GM11168 (cell line): ENCODE data around the gene CHSY3.

ENCODE experiments used
- in situ Hi-C: fragments of 300-500 bp; cut with MboI; formaldehyde crosslinking; loops from one replicate; pipeline ENCODE4 v1.12.0; 2022; ENCODE audit warnings: low sequenced_read_pairs; ENCODE audit not compliant: unreplicated experiment

The CHSY3 gene

GRCh38 chr5:129943936-129944335 lies 39.7 kb downstream of the CHSY3 start:
- in situ Hi-C loops = no loop called here

GRCh38 chr5:129945028-129945427 lies 40.8 kb downstream of the CHSY3 start:
- in situ Hi-C loops = no loop called here

GRCh38 chr5:129945774-129946270 lies 41.6 kb downstream of the CHSY3 start:
- in situ Hi-C loops = no loop called here

- in situ Hi-C loops = no loop called here
Measured at GRCh38 chr5:129951039-129951438, 46.8 kb downstream of the CHSY3 start.

- in situ Hi-C loops = no loop called here
Measured at GRCh38 chr5:129958581-129958980, 54.3 kb downstream of the CHSY3 start.

- in situ Hi-C loops = no loop called here
Measured at GRCh38 chr5:129960831-129961230, 56.6 kb downstream of the CHSY3 start.

GRCh38 chr5:129962506-129962905 lies 58.2 kb downstream of the CHSY3 start:
- in situ Hi-C loops = no loop called here

GRCh38 chr5:129963359-129963758 lies 59.1 kb downstream of the CHSY3 start:
- in situ Hi-C loops = no loop called here

GRCh38 chr5:129966071-129966470 lies 61.8 kb downstream of the CHSY3 start:
- in situ Hi-C loops = no loop called here

GRCh38 chr5:129971714-129972113 lies 67.4 kb downstream of the CHSY3 start:
- in situ Hi-C loops = no loop called here

- in situ Hi-C loops = no loop called here
Measured at GRCh38 chr5:129972465-129973141, 68.3 kb downstream of the CHSY3 start.

GRCh38 chr5:129973716-129974426 lies 69.6 kb downstream of the CHSY3 start:
- in situ Hi-C loops = no loop called here

GRCh38 chr5:129977810-129978209 lies 73.5 kb downstream of the CHSY3 start:
- in situ Hi-C loops = no loop called here

- in situ Hi-C loops = no loop called here
Measured at GRCh38 chr5:129978270-129978669, 74.0 kb downstream of the CHSY3 start.

GRCh38 chr5:129988453-129988852 lies 84.2 kb downstream of the CHSY3 start:
- in situ Hi-C loops = no loop called here

- in situ Hi-C loops = no loop called here
Measured at GRCh38 chr5:129991780-129992179, 87.5 kb downstream of the CHSY3 start.

- in situ Hi-C loops = no loop called here
Measured at GRCh38 chr5:129996896-129997295, 92.6 kb downstream of the CHSY3 start.

GRCh38 chr5:130000460-130000859 lies 96.2 kb downstream of the CHSY3 start:
- in situ Hi-C loops = no loop called here

- in situ Hi-C loops = no loop called here
Measured at GRCh38 chr5:130002183-130002582, 97.9 kb downstream of the CHSY3 start.

GRCh38 chr5:130002876-130003275 lies 98.6 kb downstream of the CHSY3 start:
- in situ Hi-C loops = no loop called here

GRCh38 chr5:130011986-130012385 lies 107.7 kb downstream of the CHSY3 start:
- in situ Hi-C loops = no loop called here

GRCh38 chr5:130017173-130017572 lies 112.9 kb downstream of the CHSY3 start:
- in situ Hi-C loops = no loop called here
